Endodermal cell (in vitro differentiated cells): ENCODE measurements around the gene COL4A1. TPM values are rescaled to one million over a fixed set of nuclear protein-coding genes. Genes with fewer than 3 reads are reported as not detected.

Source experiments
- DNase-seq: peaks from one replicate; pipeline ENCODE4 v3.0.0-alpha.2; 2017
- H3K27ac ChIP-seq: 2 replicates; pipeline ENCODE4 v1.5.1; 2013; ENCODE audit warnings: mild to moderate bottlenecking, low read depth, low read length, moderate library complexity
- H3K27me3 ChIP-seq: 2 replicates; pipeline ENCODE4 v1.6.1; 2013; ENCODE audit warnings: mild to moderate bottlenecking, low read length, moderate library complexity; ENCODE audit not compliant: insufficient read depth, control insufficient read depth, poor library complexity, severe bottlenecking
- H3K36me3 ChIP-seq: 2 replicates; pipeline ENCODE4 v1.7.0; 2013; ENCODE audit warnings: mild to moderate bottlenecking, low read length, moderate library complexity; ENCODE audit not compliant: control insufficient read depth, insufficient read depth
- H3K4me1 ChIP-seq: one replicate; pipeline ENCODE4 v1.7.0; 2013; ENCODE audit warnings: low read length; ENCODE audit not compliant: control insufficient read depth, insufficient read depth
- H3K4me3 ChIP-seq: 2 replicates; pipeline ENCODE4 v1.5.1; 2013; ENCODE audit warnings: mild to moderate bottlenecking, low read length, moderate library complexity
- H3K9ac ChIP-seq: 2 replicates; pipeline ENCODE4 v1.6.1; 2013; ENCODE audit warnings: mild to moderate bottlenecking, low read length, moderate library complexity; ENCODE audit not compliant: poor library complexity, severe bottlenecking; ENCODE audit errors: extremely low read depth
- H3K9me3 ChIP-seq: 2 replicates; pipeline ENCODE4 v1.6.1; 2013; ENCODE audit warnings: mild to moderate bottlenecking, low read length, moderate library complexity; ENCODE audit not compliant: control insufficient read depth
- H3K27ac Mint-ChIP-seq: 2 replicates; pipeline ENCODE4 v1.8.0; 2020; ENCODE audit warnings: mixed read lengths
- H3K27me3 Mint-ChIP-seq: 2 replicates; pipeline ENCODE4 v1.8.0; 2021; ENCODE audit warnings: mild to moderate bottlenecking, mixed read lengths; ENCODE audit not compliant: insufficient read depth
- H3K36me3 Mint-ChIP-seq: 2 replicates; pipeline ENCODE4 v1.8.0; 2020; ENCODE audit warnings: low read depth, mixed read lengths
- H3K4me1 Mint-ChIP-seq: 2 replicates; pipeline ENCODE4 v1.8.0; 2020; ENCODE audit warnings: mixed read lengths
- H3K4me3 Mint-ChIP-seq: 2 replicates; pipeline ENCODE4 v1.8.0; 2020; ENCODE audit warnings: mild to moderate bottlenecking, moderate library complexity, mixed read lengths
- H3K9me3 Mint-ChIP-seq: 2 replicates; pipeline ENCODE4 v1.8.0; 2020; ENCODE audit warnings: mild to moderate bottlenecking, mixed read lengths
- CTCF ChIP-seq: fragments of 200-600 bp; sonication (generic); conservative IDR thresholded peaks from 2 replicates; pipeline ENCODE4 v1.5.0; 2021; ENCODE audit warnings: antibody characterized with exemption, mild to moderate bottlenecking
- WGBS, 2 experiments: methylation state at CpG; one replicate each; pipeline versions ENCODE4 v1.1.5 to v1.1.7; 2013; ENCODE audit warnings: missing lambda C conversion rate in 2 of 2, mixed read lengths in 1 of 2; ENCODE audit not compliant: insufficient coverage in 1 of 2, insufficient read length in 1 of 2; 5-methylcytosine and 5-hydroxymethylcytosine counted together
- total RNA-seq, 2 donors: library from RNA; stranded (reverse); fragmentation: NEBNext Ultra II Directional in 1 of 2; extraction: Animal tissue kit (Norgen Biotek cat#: 25700) in 1 of 2; gene quantifications; 2 replicates in 1 of 2; 3 replicates in 1 of 2; pipeline ENCODE4 v1.2.1, GENCODE V29; 2021

The COL4A1 gene
- total RNA-seq, 2 donors from 2014 or later, result 702 to 764 TPM

GRCh38 chr13:110132225-110132982 lies 174.6 kb downstream of the COL4A1 start:
- no peaks in the 10 kb centered on the region for H3K27me3 Mint-ChIP-seq
- H3K4me3 ChIP-seq, result no peak overlapping the region
- no peaks in the 10 kb centered on the region for H3K9me3 Mint-ChIP-seq
- H3K4me3 Mint-ChIP-seq, result no peak overlapping the region
- H3K36me3 Mint-ChIP-seq, result no peaks in the 10 kb centered on the region
- no peaks in the 10 kb centered on the region for H3K9me3 ChIP-seq
- H3K36me3 ChIP-seq, result no peaks in the 10 kb centered on the region
- TF ChIP-seq CTCF, result no peak
- WGBS, 2 experiments, result 69 to 80% methylated on average over 7 to 16 of the region's 16 CpGs
- H3K9ac ChIP-seq, result no peak overlapping the region
- H3K4me1 ChIP-seq, result peaks cover 9% of the 10 kb centered on the region
- H3K27me3 ChIP-seq, result no peaks in the 10 kb centered on the region
- no peak overlapping the region for H3K27ac ChIP-seq
- H3K27ac Mint-ChIP-seq, result no peak overlapping the region
- DNase-seq, result peak; percentile 73
- peaks cover 15% of the 10 kb centered on the region for H3K4me1 Mint-ChIP-seq

- H3K9me3 ChIP-seq, result no peaks in the 10 kb centered on the region
- H3K36me3 Mint-ChIP-seq, result no peaks in the 10 kb centered on the region
These were observed 175.5 kb downstream of the COL4A1 start for GRCh38 chr13:110131424-110131823.

GRCh38 chr13:110130431-110130830 lies 176.5 kb downstream of the COL4A1 start:
- no peak overlapping the region for H3K9ac ChIP-seq
- peaks cover 7% of the 10 kb centered on the region for H3K4me1 ChIP-seq
- H3K36me3 ChIP-seq, result no peaks in the 10 kb centered on the region
- H3K27me3 Mint-ChIP-seq, result no peaks in the 10 kb centered on the region
- H3K27ac Mint-ChIP-seq, result no peak overlapping the region
- DNase-seq, result no peak
- WGBS, 2 experiments, result 93 to 94% methylated on average over 2 to 3 of the region's 3 CpGs
- H3K27ac ChIP-seq, result no peak overlapping the region
- no peaks in the 10 kb centered on the region for H3K9me3 Mint-ChIP-seq
- no peak for TF ChIP-seq CTCF
- H3K27me3 ChIP-seq, result no peaks in the 10 kb centered on the region
- no peaks in the 10 kb centered on the region for H3K9me3 ChIP-seq
- H3K4me3 ChIP-seq, result no peak overlapping the region
- no peak overlapping the region for H3K4me3 Mint-ChIP-seq
- H3K4me1 Mint-ChIP-seq, result peaks cover 18% of the 10 kb centered on the region
- H3K36me3 Mint-ChIP-seq, result no peaks in the 10 kb centered on the region

More at GRCh38 chr13:110131424-110131823, 175.5 kb downstream of the COL4A1 start:
- Histone ChIP-seq H3K4me1 (peaks cover 4% of the 10 kb centered on the region), H3K27me3 (no peaks in the 10 kb centered on the region), H3K36me3 (no peaks in the 10 kb centered on the region), H3K4me3 (no peak overlapping the region), H3K9ac (no peak overlapping the region), H3K27ac (no peak overlapping the region)
- Mint-ChIP-seq H3K9me3 (no peaks in the 10 kb centered on the region), H3K4me3 (no peak overlapping the region), H3K4me1 (peaks cover 15% of the 10 kb centered on the region), H3K27me3 (no peaks in the 10 kb centered on the region), H3K27ac (no peak overlapping the region)
- DNase-seq, result no peak
- no peak for TF ChIP-seq CTCF
- 91 to 93% methylated on average over 7 to 11 of the region's 11 CpGs for WGBS, 2 experiments
